NAMALWA (cell line): ENCODE results near the gene APLN.

Experiments used
- DNase-seq: peaks from one replicate; pipeline ENCODE4 v3.0.0-alpha.2; 2015; ENCODE audit warnings: low spot score

The APLN gene

GRCh38 chrX:129661369-129661768, 6.6 kb upstream of the APLN start:
- DNase-seq = no peak

- DNase-seq = no peak
Observed at GRCh38 chrX:129659861-129660260, 5.1 kb upstream of the APLN start.

GRCh38 chrX:129659141-129659540, 4.4 kb upstream of the APLN start:
- DNase-seq = no peak

- no peak for DNase-seq
Observed at GRCh38 chrX:129658429-129658828, 3.7 kb upstream of the APLN start.

GRCh38 chrX:129655547-129656249, 942 bp upstream of the APLN start:
- DNase-seq = peak; percentile 30

GRCh38 chrX:129653971-129654651, 645 bp downstream of the APLN start:
- no peak for DNase-seq

GRCh38 chrX:129653181-129653970, 1.4 kb downstream of the APLN start:
- DNase-seq = no peak

- DNase-seq = no peak
Observed at GRCh38 chrX:129652565-129653169, 2.1 kb downstream of the APLN start.

- DNase-seq = no peak
Observed at GRCh38 chrX:129651756-129652564, 2.8 kb downstream of the APLN start.

GRCh38 chrX:129650821-129651510, 3.8 kb downstream of the APLN start:
- no peak for DNase-seq

GRCh38 chrX:129650183-129650689, 4.5 kb downstream of the APLN start:
- no peak for DNase-seq

- DNase-seq = no peak
Observed at GRCh38 chrX:129649268-129650182, 5.2 kb downstream of the APLN start.

- DNase-seq = no peak
Observed at GRCh38 chrX:129648514-129649267, 6.1 kb downstream of the APLN start.

GRCh38 chrX:129647418-129648410, 7.0 kb downstream of the APLN start:
- DNase-seq = no peak

GRCh38 chrX:129646566-129647417, 8.0 kb downstream of the APLN start:
- no peak for DNase-seq

GRCh38 chrX:129642641-129643040, 12.1 kb downstream of the APLN start:
- no peak for DNase-seq

GRCh38 chrX:129641941-129642340, 12.8 kb downstream of the APLN start:
- no peak for DNase-seq
